ENCODE data around the gene UBQLN1.
"Not testable (repeated sequence)": the region's sequence is repeated elsewhere in the genome, so short reads cannot be mapped to it uniquely, and the experiment has no call there.

Gene UBQLN1

GRCh38 chr9:83637389-83637788, 70.4 kb downstream of the UBQLN1 start:
- DNase-seq (ENCODE audit: extremely low read depth in 1 of 2, low read depth in 1 of 2) = no peak

- DNase-seq (ENCODE audit: extremely low read depth in 1 of 2, low read depth in 1 of 2) = no peak
Measured at GRCh38 chr9:83636813-83637212, 70.9 kb downstream of the UBQLN1 start.

GRCh38 chr9:83633676-83634075, 74.1 kb downstream of the UBQLN1 start:
- no peak for DNase-seq (ENCODE audit: extremely low read depth in 1 of 2, low read depth in 1 of 2)

GRCh38 chr9:83633255-83633654, 74.5 kb downstream of the UBQLN1 start:
- no peak for DNase-seq (ENCODE audit: extremely low read depth in 1 of 2, low read depth in 1 of 2)

- DNase-seq (ENCODE audit: extremely low read depth in 1 of 2, low read depth in 1 of 2) = no peak
Measured at GRCh38 chr9:83630938-83631457, 76.8 kb downstream of the UBQLN1 start.

- DNase-seq (ENCODE audit: extremely low read depth in 1 of 2, low read depth in 1 of 2) = no peak
Measured at GRCh38 chr9:83629433-83630104, 78.2 kb downstream of the UBQLN1 start.

GRCh38 chr9:83628540-83628939, 79.2 kb downstream of the UBQLN1 start:
- DNase-seq (ENCODE audit: extremely low read depth in 1 of 2, low read depth in 1 of 2) = no peak

GRCh38 chr9:83625178-83625577, 82.6 kb downstream of the UBQLN1 start:
- no peak for DNase-seq (ENCODE audit: extremely low read depth in 1 of 2, low read depth in 1 of 2)

- DNase-seq (ENCODE audit: extremely low read depth in 1 of 2, low read depth in 1 of 2) = no peak
Measured at GRCh38 chr9:83623679-83624076, 84.1 kb downstream of the UBQLN1 start.

GRCh38 chr9:83622939-83623678, 84.6 kb downstream of the UBQLN1 start, which contains the start of gene IDNK:
Gene IDNK, plus strand, starts transcription at chr9:83623143. Its CDS starts 29 bp downstream, at chr9:83623172.
- peak in 1 of 2 donors; percentile 39 for DNase-seq (ENCODE audit: extremely low read depth in 1 of 2, low read depth in 1 of 2)

- peak in 1 of 2 donors; percentile 43 for DNase-seq (ENCODE audit: extremely low read depth in 1 of 2, low read depth in 1 of 2)
Measured at GRCh38 chr9:83622433-83622938, 85.3 kb downstream of the UBQLN1 start.

- peak in 1 of 2 donors; percentile 7 for DNase-seq (ENCODE audit: extremely low read depth in 1 of 2, low read depth in 1 of 2)
Measured at GRCh38 chr9:83620841-83621636, 86.7 kb downstream of the UBQLN1 start.

GRCh38 chr9:83617299-83617698, 90.5 kb downstream of the UBQLN1 start:
- DNase-seq (ENCODE audit: extremely low read depth in 1 of 2, low read depth in 1 of 2) = no peak

GRCh38 chr9:83613298-83613697, 94.5 kb downstream of the UBQLN1 start:
- DNase-seq (ENCODE audit: extremely low read depth in 1 of 2, low read depth in 1 of 2) = not testable (repeated sequence)
